NCI-H510A (cell line): ENCODE measurements around the gene ISX.

ENCODE experiments used
- DNase-seq: peaks from one replicate; lab custom pipeline; 2025; lab: John Stamatoyannopoulos, UW

The ISX gene

GRCh38 chr22:35113341-35113740 is 47.4 kb downstream of the ISX start:
- no peak for DNase-seq

GRCh38 chr22:35114131-35114980 is 48.4 kb downstream of the ISX start:
- DNase-seq, result no peak

DNA sequence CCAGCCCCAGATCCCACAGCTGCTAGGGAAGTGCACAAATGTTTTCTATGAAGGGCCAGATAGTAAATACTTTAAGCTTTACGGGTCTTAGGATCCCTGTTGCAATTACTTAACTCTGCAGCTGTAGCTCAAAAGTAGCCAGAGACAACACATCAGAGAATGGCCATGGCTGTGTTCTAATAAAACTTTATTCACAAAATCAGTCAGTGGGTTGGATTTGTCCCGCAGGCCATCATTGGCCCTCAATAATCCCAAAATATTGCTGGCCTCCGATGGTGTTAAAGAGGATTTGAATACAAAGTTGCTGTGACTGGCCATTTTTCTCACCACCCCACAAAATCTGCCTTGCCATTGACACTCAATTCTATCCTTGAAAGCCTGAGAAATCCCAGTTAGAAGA is 49.6 kb downstream of the ISX start:
- no peak for DNase-seq

DNA sequence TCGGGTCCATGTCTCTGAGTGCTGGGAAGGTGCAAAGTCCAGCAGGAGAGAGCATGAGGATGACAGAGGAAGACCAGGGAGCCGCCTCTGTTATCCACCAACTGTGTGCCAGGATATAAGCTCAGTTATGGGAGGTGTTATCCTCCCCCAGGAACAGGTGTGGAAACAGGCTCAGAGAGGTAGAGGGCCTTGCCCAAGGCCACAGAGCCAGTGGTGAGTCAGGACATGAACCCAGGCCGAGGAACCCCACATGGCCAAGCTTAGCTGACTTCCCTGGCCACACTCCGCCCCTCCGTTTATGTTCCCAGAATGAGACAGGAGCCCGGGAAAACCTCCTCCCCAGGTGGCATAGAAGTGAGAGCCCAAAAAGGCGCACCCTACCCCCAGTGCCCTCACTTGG is 50.3 kb downstream of the ISX start:
- DNase-seq, result no peak

DNA sequence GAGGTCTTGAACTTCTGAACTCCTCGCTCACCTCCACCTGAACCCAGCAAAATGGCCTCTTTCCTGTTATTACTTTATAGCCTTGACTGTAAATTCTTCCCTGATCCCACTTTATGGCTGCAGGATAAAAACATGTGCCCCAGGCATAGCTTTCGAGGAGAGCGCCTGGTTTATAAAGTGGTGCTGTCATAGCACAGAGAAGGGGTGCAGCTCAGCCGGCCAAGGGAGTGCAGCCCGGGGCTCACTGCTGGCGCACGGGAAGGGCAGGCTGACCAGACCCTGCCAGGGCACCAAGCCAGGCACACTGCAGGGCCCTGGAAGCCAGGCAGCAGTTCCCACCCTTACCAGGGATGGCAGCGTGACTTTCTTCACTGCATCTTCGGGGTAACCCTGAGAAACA is 50.9 kb downstream of the ISX start:
- DNase-seq, result no peak

DNA sequence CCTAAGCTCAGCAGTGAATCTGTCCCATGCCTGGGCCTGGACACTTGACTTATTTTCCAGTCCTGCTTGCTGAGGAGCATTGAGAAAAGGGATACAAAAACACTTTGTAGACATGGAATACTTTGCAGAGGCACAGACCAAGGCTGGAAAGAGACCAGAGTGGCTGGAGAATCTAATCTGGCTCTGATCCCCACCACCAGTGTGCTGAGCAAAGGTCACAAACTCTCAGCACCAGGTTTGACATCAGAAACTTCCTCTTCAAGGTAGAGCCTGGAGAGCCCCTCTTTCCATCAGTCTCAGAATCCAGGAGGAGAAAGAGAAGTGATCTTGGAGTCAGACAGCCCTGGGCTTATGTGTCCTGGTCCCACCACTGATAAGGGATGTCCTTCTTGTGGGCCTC is 53.5 kb downstream of the ISX start:
- no peak for DNase-seq

DNA sequence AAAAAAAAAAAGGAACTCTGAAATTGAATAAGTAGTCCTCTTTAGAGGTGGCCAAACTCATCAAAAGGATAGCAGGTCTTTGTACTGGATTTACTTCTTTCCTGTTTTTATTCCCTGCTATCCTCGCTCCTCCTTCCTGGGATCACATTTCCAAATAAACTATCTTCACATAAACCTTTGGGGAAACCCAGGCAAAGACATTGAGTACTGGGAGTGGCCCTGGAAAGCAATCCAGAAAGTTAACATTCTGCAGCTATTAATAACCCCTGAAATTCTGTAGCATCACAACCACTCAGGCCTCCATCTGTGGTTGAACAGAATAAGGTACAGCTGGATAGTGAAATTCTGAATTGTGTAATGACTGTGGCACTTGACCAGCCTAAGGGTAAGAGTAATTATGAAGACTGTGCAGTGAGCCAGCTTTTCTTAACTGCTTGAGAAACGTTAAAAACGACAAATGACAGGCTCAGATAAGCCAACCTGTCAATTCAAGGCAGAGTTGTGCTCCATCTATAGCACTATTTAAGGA is 58.8 kb downstream of the ISX start:
- DNase-seq, result no peak

DNA sequence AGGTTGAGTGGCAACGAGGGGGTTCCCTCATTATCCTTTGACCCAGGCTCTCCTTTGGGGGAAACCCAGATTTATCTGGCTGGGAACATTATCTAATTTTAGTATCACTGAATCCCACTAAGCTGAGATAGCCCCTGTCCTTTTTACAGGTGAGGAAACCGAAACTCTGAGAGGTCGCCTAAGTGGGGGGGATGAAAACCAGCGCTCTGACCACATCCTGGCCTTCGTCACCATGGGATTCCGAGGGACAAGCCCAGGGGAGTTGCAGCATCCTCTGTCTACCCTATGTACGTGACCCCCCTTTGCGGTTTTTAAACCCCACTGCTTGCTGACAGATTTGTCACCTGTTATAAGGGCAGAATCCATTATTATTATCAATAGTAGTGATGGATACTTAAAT is 61.0 kb downstream of the ISX start:
- DNase-seq, result no peak

GRCh38 chr22:35128637-35129036 is 62.7 kb downstream of the ISX start:
- DNase-seq, result no peak

DNA sequence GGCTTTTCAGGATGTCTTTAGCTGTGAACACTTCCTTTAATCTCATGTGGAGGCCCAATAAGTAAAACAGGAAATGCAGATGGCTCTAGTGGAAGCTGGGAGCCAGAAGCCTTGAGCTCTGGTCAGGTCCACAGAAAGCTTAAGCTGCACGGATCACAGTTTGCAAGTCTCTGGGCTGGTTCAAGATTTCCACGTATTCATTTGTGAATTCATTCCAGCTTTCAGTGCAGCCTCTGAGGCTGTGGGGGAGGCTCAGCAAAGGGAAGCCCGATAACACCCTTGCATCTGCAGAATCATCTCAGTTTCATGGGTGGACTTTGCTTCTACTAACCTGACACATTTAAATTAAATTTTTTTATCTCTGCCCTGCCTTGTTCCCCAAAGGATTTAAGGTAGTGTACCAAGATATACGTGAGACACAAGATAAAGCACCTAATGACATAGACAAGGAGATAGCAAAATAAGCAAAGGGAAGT is 65.6 kb downstream of the ISX start:
- no peak for DNase-seq

GRCh38 chr22:35132568-35132967 is 66.6 kb downstream of the ISX start:
- no peak for DNase-seq

GRCh38 chr22:35133702-35134380 is 67.9 kb downstream of the ISX start:
- no peak for DNase-seq

GRCh38 chr22:35134637-35135036 is 68.7 kb downstream of the ISX start:
- DNase-seq, result no peak

- no peak for DNase-seq
Observed at GRCh38 chr22:35135165-35135564, 69.2 kb downstream of the ISX start.
